GM12892 (cell line): ENCODE measurements around the gene ZBTB1.

ENCODE experiments used
- POLR2A ChIP-seq: IDR thresholded peaks from 2 replicates; pipeline ENCODE4 v1.6.1; 2011; ENCODE audit warnings: low read depth, low read length, control low read depth
- TAF1 ChIP-seq: IDR thresholded peaks from 2 replicates; pipeline ENCODE4 v1.6.1; 2011; ENCODE audit warnings: low read depth, mild to moderate bottlenecking, control low read depth, low read length, borderline replicate concordance

DNA sequence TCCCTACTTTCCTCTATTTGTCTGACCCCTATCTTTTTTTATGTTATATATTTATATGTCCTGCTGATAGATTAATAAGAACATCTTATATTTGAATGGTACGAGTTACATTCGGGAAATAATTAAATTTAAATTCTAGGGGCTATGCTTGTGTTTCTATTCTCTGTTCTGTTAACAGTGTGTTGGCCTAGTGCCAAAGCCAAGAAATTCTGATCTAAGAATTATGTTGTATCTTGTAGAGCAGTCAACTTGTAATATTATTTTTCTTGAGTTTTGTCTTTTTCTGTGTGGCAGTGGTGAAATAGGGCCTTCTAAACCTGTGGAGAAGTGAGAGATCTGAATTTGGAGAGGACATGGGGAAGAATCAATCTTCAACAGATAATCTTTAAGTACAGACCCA, 27.0 kb downstream of the ZBTB1 start:
- no peak for TF ChIP-seq POLR2A
- no peak for TF ChIP-seq TAF1
